Body of pancreas (tissue), 4 donors: ENCODE measurements around the gene HBD.

ENCODE experiments used
- POLR2A ChIP-seq, 3 donors: fragments of 450-650 bp; IDR thresholded peaks; one replicate each; pipeline ENCODE4 v1.6.1; 2016; ENCODE audit warnings: antibody characterized with exemption in 3 of 3, mild to moderate bottlenecking in 2 of 3
- TF ChIP-seq, protein P1 (sequence below), 7 experiments: fragments of 450-650 bp in 4 of 7; fragments of 200-600 bp in 3 of 7; sonication (generic) in 3 of 7; IDR thresholded peaks; one replicate each; pipeline ENCODE4 v1.5.1; 2016 to 2019; ENCODE audit warnings: antibody characterized with exemption in 7 of 7

DNA sequence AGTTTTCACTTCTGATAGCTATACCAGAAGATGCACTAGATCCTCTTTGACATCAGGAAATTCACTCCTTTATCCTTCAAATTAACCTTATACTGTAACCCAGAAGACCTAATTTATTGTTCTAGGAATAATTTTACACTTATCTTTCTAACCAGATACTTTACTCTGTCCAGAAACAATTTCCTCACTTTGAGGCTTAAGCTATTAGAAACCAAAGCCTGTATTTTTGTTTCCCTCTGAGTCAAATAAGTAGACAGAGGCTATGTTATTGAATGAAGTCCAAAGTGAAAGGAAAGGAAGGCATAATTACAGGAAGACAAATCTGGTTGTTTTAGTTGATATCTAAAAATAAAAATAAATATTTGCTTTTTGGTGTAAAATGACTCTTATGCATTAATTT lies 36.0 kb downstream of the HBD start:
- TF ChIP-seq, protein P1, sequence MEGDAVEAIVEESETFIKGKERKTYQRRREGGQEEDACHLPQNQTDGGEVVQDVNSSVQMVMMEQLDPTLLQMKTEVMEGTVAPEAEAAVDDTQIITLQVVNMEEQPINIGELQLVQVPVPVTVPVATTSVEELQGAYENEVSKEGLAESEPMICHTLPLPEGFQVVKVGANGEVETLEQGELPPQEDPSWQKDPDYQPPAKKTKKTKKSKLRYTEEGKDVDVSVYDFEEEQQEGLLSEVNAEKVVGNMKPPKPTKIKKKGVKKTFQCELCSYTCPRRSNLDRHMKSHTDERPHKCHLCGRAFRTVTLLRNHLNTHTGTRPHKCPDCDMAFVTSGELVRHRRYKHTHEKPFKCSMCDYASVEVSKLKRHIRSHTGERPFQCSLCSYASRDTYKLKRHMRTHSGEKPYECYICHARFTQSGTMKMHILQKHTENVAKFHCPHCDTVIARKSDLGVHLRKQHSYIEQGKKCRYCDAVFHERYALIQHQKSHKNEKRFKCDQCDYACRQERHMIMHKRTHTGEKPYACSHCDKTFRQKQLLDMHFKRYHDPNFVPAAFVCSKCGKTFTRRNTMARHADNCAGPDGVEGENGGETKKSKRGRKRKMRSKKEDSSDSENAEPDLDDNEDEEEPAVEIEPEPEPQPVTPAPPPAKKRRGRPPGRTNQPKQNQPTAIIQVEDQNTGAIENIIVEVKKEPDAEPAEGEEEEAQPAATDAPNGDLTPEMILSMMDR (IDR thresholded peaks at IDR 0.05), result no peak
- TF ChIP-seq POLR2A (IDR thresholded peaks at IDR 0.05), result no peak
